ENCODE results near the gene DDX27. TPM values are rescaled to one million over a fixed set of nuclear protein-coding genes. Genes with fewer than 3 reads are reported as not detected.
A peak's percentile ranks its signal among the peaks of the same experiment; 100 is the strongest.

Gene DDX27
- total and polyA plus RNA-seq, 9 of the 15 experiments (the other 6 are each of a cell fraction or from before 2014, with no cell fraction given) = 17.9 to 79.3 (median 57.0) TPM

DNA sequence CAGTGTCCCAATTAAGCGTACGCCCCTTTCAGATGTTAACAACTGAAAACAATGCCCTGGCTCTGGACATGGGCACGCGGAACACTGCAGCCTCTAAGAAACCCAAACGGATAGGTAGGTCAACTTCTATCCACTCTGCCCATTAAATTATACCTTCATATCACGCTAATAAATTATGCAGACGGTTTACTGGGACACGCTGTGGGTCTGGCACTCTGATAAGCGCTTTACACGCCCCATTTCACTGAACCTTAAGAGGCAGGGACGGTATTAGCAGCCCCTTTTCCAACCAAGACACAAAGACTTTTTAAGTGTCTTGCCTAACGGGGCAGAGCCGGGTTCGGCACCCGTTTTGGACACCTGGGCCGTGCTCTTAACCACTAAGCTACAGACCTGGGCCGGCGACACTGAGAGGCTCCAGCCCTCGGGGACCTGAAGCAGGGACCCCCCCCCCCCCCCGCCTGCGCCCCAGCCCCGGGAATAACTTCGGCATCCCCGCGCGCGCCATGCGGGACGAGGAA lies 31.8 kb upstream of the DDX27 start (continued):
- TF ChIP-seq ZNF263 (CRISPR knock-in tag; IDR thresholded peaks at IDR 0.05; ENCODE audit: borderline replicate concordance) (0 out of 2 replicates have a peak, but pooled peaks have one; percentile 11), TAL1 (IDR thresholded peaks at IDR 0.05) (peak; percentile 44; the same call in 1 of the 2 replicates), NCOR1 (IDR thresholded peaks at IDR 0.05) (peak; percentile 32; the same call in 1 of the 2 replicates), CLOCK (CRISPR knock-in tag; IDR thresholded peaks at IDR 0.05; ENCODE audit: borderline replicate concordance) (no peak), SRF (CRISPR knock-in tag; IDR thresholded peaks at IDR 0.05) (no peak), MXI1 (IDR thresholded peaks at IDR 0.05; ENCODE audit: low read depth, low read length) (peak; percentile 25; the same call in 1 of the 2 replicates), ZNF184 (CRISPR knock-in tag; IDR thresholded peaks at IDR 0.05) (no peak), MAZ (CRISPR knock-in tag; conservative IDR thresholded peaks at IDR 0.05 in 1 of 2, IDR thresholded peaks at IDR 0.05 in 1 of 2) (no peak), ZNF76 (CRISPR knock-in tag; IDR thresholded peaks at IDR 0.05; ENCODE audit: borderline replicate concordance) (no peak)
